Thyroid gland (tissue), 4 donors: Measurements from ENCODE around the gene KAT6B. TPM values are rescaled to one million over a fixed set of nuclear protein-coding genes. Genes with fewer than 3 reads are reported as not detected.

Experiments
- DNase-seq, 2 donors: peaks; one replicate each; pipeline ENCODE4 v3.0.0-alpha.2; 2019
- H3K27ac ChIP-seq, 3 donors: fragments of 200-600 bp; sonication (generic); 1 replicate in 2 of 3; 2 replicates in 1 of 3; pipeline ENCODE4 v1.5.1; 2016 to 2019; ENCODE audit warnings: mild to moderate bottlenecking in 1 of 3, moderate library complexity in 1 of 3
- H3K27me3 ChIP-seq: fragments of 200-600 bp; sonication (generic); one replicate; pipeline ENCODE4 v1.5.1; 2019
- H3K36me3 ChIP-seq, 2 donors: fragments of 200-600 bp; sonication (generic); one replicate each; pipeline ENCODE4 v1.5.1; 2016 to 2019
- H3K4me1 ChIP-seq, 2 donors: fragments of 200-600 bp; sonication (generic); one replicate each; pipeline ENCODE4 v1.5.1; 2017 to 2019
- H3K4me3 ChIP-seq, 3 donors: fragments of 200-600 bp; sonication (generic); replicated peaks in 1 of 3; 1 replicate in 2 of 3; 2 replicates in 1 of 3; pipeline ENCODE4 v1.5.1; 2016; ENCODE audit warnings: mild to moderate bottlenecking in 1 of 3
- H3K9me3 ChIP-seq: fragments of 200-600 bp; sonication (generic); one replicate; pipeline ENCODE4 v1.5.1; 2017
- POLR2A ChIP-seq, 2 donors: fragments of 450-650 bp; IDR thresholded peaks; one replicate each; pipeline ENCODE4 v1.6.1; 2017; ENCODE audit warnings: antibody characterized with exemption in 2 of 2, mild to moderate bottlenecking in 2 of 2, moderate library complexity in 1 of 2
- WGBS, 2 donors: methylation state at CpG; one replicate each; pipeline ENCODE4 v1.1.5; 2017; 5-methylcytosine and 5-hydroxymethylcytosine counted together
- intact Hi-C: fragments of 100-400 bp; cut with DNase I; formaldehyde crosslinking; loops from one replicate; pipeline ENCODE4 v1.15.1; 2023
- total RNA-seq, 4 donors: library from RNA; depleted of rRNA; stranded (reverse); fragments of >200 nt; gene quantifications; one replicate each; pipeline ENCODE4 v1.2.3, GENCODE V29; 2016
- TF ChIP-seq, protein P1 (sequence below), 6 experiments: fragments of 200-600 bp in 3 of 6; fragments of 450-650 bp in 3 of 6; sonication (generic) in 3 of 6; IDR thresholded peaks; one replicate each; pipeline ENCODE4 v1.5.1; 2016 to 2019; ENCODE audit warnings: antibody characterized with exemption in 6 of 6, mild to moderate bottlenecking in 2 of 6, inconsistent platforms in 1 of 6, moderate library complexity in 1 of 6

Gene KAT6B
- total RNA-seq, 4 donors from 2014 or later, result 56.5 to 115 (median 76.3) TPM

DNA sequence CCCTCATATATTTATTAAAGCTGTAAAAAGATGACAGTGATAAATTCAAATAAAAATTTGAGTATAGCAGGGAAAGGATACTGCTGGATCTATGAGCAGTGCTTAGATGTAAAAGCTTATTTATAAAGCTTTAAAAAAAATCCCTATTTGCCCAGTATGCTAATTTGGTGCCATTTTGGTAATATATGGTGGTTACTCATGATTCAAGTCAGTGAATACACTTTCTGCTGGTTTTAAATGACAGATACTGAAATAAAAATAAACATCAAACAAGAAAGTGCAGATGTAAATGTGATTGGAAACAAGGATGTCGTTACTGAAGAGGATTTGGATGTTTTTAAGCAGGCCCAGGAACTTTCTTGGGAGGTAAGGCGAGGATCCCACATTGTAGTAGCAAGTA lies 150.7 kb downstream of the KAT6B start:
- intact Hi-C loops, result no loop called here
- Histone ChIP-seq H3K4me1 (peaks cover 13 to 16% of the 10 kb centered on the region in 2 donors), H3K36me3 (peaks cover 0 to 12% of the 10 kb centered on the region in 2 donors)

DNA sequence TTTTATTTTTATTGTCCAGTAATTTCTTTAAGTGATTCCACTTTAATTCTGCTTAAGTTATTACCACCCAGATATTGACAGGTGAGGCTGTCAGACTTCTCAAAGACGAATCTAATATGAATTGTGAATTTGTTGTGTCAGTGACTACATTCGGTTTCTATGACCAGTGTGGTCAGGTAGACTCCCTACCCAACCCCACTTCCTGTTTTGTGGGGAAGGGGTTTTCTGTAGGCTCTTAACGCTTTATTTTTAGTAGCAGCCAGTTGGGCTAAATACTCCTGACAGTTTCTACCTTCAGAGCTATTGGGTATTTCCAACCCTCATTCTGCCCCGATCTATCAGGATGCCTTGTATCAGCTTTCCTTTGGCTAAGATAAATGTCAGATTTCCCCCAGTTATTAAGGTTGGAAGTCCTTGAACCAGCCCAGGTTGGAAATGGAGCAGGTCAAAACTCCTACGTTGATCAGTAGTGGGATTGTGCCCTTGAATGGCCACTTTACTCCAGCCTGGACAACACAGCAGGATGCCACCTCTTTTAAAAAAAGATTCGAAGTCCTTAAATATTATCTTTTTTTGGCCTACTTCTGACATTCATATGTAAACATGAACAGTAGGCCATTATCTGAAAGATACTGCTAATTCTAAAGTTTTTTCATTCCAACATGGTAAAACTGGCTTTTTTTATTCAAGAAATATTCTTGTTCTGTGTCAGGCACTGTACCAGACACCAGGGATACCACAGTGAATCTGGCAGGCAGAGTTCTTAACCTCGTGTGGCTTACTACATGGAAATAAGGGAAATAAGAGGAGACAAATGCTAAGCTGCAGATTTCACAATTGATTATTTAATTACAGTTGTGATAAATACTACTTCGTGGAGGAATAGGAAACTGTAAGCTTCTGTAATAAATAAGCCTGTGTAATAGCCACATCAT lies 151.8 kb downstream of the KAT6B start:
- no peak for DNase-seq
- Histone ChIP-seq H3K4me3 (no peak overlapping the region), H3K27ac (no peak overlapping the region), H3K9me3 (no peaks in the 10 kb centered on the region), H3K36me3 (peaks cover 0 to 12% of the 10 kb centered on the region in 2 donors), H3K27me3 (no peaks in the 10 kb centered on the region), H3K4me1 (peaks cover 13 to 16% of the 10 kb centered on the region in 2 donors)
- no peak for TF ChIP-seq POLR2A (IDR thresholded peaks at IDR 0.05)
- TF ChIP-seq, protein P1, sequence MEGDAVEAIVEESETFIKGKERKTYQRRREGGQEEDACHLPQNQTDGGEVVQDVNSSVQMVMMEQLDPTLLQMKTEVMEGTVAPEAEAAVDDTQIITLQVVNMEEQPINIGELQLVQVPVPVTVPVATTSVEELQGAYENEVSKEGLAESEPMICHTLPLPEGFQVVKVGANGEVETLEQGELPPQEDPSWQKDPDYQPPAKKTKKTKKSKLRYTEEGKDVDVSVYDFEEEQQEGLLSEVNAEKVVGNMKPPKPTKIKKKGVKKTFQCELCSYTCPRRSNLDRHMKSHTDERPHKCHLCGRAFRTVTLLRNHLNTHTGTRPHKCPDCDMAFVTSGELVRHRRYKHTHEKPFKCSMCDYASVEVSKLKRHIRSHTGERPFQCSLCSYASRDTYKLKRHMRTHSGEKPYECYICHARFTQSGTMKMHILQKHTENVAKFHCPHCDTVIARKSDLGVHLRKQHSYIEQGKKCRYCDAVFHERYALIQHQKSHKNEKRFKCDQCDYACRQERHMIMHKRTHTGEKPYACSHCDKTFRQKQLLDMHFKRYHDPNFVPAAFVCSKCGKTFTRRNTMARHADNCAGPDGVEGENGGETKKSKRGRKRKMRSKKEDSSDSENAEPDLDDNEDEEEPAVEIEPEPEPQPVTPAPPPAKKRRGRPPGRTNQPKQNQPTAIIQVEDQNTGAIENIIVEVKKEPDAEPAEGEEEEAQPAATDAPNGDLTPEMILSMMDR (IDR thresholded peaks at IDR 0.05), result no peak
- intact Hi-C loops, result no loop called here
- WGBS, 2 donors, result 93 to 94% methylated on average over 8 of the region's 8 CpGs

More for the DNA sequence above, 150.7 kb downstream of the KAT6B start:
- Histone ChIP-seq H3K27me3 (no peaks in the 10 kb centered on the region), H3K4me3 (no peak overlapping the region), H3K9me3 (no peaks in the 10 kb centered on the region), H3K27ac (no peak overlapping the region)
- TF ChIP-seq, protein P1 (IDR thresholded peaks at IDR 0.05), result no peak
- no peak for TF ChIP-seq POLR2A (IDR thresholded peaks at IDR 0.05)
- no peak for DNase-seq
- WGBS, 2 donors, result 91 to 96% methylated on average over 2 of the region's 2 CpGs

DNA sequence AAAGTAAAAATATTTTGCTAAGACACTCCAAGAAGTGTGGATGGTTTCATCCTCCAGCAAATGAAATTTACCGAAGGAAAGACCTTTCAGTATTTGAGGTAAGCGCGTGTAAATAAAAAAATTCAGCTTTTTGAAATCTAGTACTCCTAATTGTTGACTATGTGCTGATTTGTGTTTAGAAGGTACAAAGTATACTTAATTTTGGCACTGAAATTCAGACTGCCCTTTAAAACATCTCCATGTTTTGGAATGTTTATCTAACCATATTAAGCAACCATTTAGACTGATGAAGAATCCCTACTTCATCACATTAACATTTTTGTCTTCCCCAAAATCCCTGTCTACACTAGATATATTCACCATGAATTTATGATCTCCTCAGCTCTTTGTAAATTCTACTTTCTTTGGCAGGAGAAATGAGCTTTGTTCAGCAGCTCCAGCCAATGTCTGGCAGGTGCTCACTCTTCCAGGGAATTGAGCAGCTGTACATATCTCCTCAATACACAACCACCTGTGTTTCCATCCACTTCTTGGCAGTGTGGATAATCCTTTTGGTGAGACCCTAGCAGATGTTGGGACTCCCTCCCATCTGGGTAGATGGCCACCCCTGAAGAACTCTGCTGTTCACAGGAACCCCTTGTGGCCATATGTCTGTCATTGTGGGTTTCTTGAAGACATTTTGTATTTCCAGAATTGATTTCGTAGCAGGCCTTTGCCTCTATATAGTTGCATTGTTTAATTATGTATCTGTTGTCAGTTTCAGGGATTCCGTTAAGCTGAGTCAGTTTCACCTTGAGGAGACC lies 155.6 kb downstream of the KAT6B start:
- Histone ChIP-seq H3K27ac (no peak overlapping the region), H3K27me3 (no peaks in the 10 kb centered on the region), H3K4me3 (no peak overlapping the region), H3K9me3 (no peaks in the 10 kb centered on the region), H3K36me3 (no peaks in the 10 kb centered on the region), H3K4me1 (no peaks in the 10 kb centered on the region)
- no peak for DNase-seq
- intact Hi-C loops, result no loop called here
- no peak for TF ChIP-seq POLR2A (IDR thresholded peaks at IDR 0.05)
- TF ChIP-seq, protein P1 (IDR thresholded peaks at IDR 0.05), result no peak
- WGBS, 2 donors, result 96 to 97% methylated on average over 5 of the region's 5 CpGs

DNA sequence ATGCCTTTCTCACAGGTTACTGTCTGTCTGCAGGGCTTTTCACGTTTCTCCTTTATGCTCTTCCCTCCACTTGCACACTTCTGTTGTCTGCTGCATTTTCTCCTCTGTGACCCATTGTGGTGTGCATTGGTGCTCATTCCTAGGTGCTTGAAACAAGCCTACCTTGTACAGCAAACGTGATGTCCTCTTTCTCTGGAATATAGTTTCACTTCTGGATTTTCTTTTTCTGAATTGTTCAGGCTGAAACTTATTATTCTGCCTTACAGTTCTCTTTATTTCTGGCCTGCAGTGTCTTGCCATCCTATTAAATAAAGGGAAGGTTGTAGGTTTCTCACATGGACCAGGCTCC lies 156.2 kb downstream of the KAT6B start:
- no peaks in the 10 kb centered on the region for H3K27me3 ChIP-seq
- no peaks in the 10 kb centered on the region for H3K36me3 ChIP-seq
- TF ChIP-seq POLR2A (IDR thresholded peaks at IDR 0.05), result no peak
- TF ChIP-seq, protein P1 (IDR thresholded peaks at IDR 0.05), result no peak
- WGBS, 2 donors, result 94 to 95% methylated on average over 2 of the region's 2 CpGs
- no peak for DNase-seq
- H3K9me3 ChIP-seq, result no peaks in the 10 kb centered on the region
- intact Hi-C loops, result no loop called here
- no peak overlapping the region for H3K4me3 ChIP-seq
- no peaks in the 10 kb centered on the region for H3K4me1 ChIP-seq
- no peak overlapping the region for H3K27ac ChIP-seq
